ENCODE measurements around the gene CTNND2.

CTNND2 gene

DNA sequence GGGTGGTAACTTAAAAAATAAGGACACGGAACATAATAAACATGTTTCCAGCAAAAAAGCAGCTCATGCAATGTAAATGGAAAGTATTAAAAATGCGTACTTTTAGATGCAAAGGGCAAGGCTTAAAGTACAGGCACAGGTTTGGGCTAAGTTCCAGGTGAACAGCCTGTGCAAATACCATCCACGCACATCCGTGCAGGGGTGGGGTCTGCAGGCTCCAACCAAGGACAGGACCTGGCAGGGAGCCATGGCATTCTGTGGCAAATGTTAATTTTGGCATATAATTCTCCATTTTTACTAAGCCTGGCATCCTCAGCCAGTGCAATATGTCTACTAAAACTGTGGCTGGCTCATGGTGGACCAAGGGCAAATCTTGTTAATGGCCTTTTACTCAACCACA is 777.4 kb downstream of the CTNND2 start:
- H3K4me3 ChIP-seq (ENCODE audit: low read length): no peak overlapping the region
- no peak for DNase-seq (ENCODE audit: low read depth)
- TF ChIP-seq, protein P1, sequence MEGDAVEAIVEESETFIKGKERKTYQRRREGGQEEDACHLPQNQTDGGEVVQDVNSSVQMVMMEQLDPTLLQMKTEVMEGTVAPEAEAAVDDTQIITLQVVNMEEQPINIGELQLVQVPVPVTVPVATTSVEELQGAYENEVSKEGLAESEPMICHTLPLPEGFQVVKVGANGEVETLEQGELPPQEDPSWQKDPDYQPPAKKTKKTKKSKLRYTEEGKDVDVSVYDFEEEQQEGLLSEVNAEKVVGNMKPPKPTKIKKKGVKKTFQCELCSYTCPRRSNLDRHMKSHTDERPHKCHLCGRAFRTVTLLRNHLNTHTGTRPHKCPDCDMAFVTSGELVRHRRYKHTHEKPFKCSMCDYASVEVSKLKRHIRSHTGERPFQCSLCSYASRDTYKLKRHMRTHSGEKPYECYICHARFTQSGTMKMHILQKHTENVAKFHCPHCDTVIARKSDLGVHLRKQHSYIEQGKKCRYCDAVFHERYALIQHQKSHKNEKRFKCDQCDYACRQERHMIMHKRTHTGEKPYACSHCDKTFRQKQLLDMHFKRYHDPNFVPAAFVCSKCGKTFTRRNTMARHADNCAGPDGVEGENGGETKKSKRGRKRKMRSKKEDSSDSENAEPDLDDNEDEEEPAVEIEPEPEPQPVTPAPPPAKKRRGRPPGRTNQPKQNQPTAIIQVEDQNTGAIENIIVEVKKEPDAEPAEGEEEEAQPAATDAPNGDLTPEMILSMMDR (conservative IDR thresholded peaks at IDR 0.05; ENCODE audit: low read depth, low read length): no peak

DNA sequence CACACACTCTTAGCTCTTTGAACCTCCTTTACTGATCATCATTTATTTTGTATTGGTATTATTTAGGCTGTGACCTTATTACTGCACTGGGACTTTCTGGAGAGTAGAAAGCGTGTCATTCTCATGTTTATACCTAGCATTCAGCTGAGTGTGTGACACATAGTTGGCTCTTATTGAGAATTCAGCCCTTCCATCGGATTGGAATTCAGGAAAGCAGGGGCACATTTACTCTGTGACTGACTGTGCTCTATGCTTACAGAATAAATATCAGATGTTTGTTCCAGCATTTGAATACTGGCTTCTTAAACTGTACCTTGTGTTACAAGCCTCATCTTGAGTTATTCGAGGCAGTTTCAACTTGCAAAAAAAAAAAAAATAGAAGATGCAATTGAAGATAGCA is 782.4 kb downstream of the CTNND2 start:
- TF ChIP-seq, protein P1 (conservative IDR thresholded peaks at IDR 0.05; ENCODE audit: low read depth, low read length): no peak
- DNase-seq (ENCODE audit: low read depth): no peak
- H3K4me3 ChIP-seq (ENCODE audit: low read length): no peak overlapping the region

DNA sequence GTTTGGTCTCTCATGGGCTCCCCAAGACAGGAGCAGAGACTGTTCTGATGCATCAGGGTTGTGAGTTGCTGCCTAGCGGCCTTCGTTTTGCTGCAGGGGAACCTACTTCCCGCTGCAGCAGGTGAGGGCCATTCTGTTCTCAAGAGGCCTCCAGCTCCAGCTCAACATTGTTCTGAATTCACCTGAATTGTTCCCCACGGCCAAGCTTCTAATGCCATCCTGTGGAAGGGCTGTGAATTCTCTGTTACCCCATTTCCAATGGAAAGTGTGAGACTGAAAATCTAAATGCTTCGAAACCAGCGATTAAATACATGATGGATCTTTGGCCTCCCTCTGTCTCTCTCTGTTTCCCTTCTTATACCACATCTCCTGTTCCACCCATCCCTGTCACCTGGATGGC is 794.1 kb downstream of the CTNND2 start:
- no peak for DNase-seq (ENCODE audit: low read depth)
- TF ChIP-seq, protein P1 (conservative IDR thresholded peaks at IDR 0.05; ENCODE audit: low read depth, low read length): no peak
- no peak overlapping the region for H3K4me3 ChIP-seq (ENCODE audit: low read length)

DNA sequence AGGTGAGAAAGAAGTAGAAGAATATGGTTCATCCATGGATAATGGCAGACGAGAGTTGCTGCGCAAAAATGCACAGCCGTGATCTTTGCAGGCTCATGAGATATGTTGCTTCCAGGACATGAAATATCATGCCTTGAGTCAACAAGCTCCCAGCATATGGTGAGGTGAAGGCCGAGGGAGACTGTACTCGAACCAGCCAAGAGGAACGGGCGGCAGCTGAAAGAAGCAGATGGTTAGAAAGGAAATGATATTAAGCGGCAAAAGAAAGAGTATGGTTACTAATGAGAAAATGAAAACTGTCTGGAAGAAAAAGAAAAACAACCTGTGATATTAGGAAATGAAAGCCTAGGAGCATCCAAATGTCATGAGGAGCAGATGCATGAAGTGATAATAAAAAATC is 798.5 kb downstream of the CTNND2 start:
- TF ChIP-seq, protein P1 (conservative IDR thresholded peaks at IDR 0.05; ENCODE audit: low read depth, low read length): no peak
- DNase-seq (ENCODE audit: low read depth): no peak
- no peak overlapping the region for H3K4me3 ChIP-seq (ENCODE audit: low read length)

DNA sequence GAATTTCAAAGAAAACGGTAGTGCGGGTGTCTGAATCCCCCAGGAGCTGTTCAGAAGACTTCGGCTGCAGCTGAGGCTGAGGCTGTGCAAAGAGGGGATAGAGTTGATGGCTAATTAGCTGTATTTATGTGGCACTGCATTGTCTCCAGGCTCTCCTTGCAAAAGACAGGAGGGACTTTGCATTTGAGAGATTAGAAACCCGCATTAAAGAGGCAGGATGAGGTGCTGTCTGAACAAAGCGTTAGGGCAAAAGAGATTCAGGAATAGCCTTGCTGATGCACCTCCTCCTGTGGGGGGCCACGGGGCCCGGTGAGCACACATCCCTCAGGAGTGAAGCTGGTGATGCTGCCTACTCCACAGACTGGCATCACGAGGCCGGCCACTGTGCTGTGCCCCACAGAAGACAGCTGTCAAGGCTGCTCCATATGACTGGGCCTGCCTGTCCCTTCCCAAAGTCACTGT is 799.6 kb downstream of the CTNND2 start:
- H3K4me3 ChIP-seq (ENCODE audit: low read length): no peak overlapping the region
- TF ChIP-seq, protein P1 (conservative IDR thresholded peaks at IDR 0.05; ENCODE audit: low read depth, low read length): no peak

DNA sequence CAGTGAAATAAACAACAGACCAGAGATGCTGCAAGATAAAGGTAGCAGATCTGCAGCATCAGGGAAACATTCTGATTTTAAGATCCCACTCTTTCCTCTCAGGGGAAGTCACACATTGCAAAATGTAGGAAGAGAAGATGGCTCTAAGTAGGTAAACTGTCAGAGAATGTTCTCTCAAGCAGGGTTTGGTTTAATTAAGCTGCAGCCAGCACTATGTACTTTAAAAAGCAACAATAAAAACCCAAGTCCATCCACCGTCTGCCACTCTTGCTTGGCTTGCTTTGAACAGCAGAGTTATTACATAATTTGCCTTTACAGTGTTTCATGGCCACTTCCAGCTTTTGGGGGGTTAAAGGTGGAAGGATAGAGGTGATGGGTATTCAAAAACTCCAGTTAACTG is 800.0 kb downstream of the CTNND2 start:
- TF ChIP-seq, protein P1 (conservative IDR thresholded peaks at IDR 0.05; ENCODE audit: low read depth, low read length): no peak
- no peak for DNase-seq (ENCODE audit: low read depth)
- no peak overlapping the region for H3K4me3 ChIP-seq (ENCODE audit: low read length)

More for the DNA sequence above, 799.6 kb downstream of the CTNND2 start:
- DNase-seq (ENCODE audit: low read depth): no peak

DNA sequence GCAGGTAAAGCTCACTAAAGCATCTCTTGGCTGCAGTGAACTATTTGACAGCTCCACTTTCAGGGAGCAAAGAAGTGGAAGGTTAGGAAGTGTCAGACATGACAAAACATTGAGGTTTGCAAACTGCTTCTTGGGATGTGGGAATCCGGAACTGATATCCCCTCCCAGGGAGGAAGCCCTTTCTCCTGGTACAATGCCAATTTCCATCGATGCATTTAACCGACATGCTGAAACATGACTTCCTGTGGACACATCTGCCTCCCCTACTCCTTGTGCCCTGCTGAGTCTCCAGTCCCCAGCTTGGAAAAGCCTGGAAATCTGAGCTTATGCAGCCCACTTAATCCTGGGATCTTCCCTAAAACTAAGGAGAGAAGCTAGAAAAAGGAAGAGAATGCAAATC is 820.1 kb downstream of the CTNND2 start:
- TF ChIP-seq, protein P1 (conservative IDR thresholded peaks at IDR 0.05; ENCODE audit: low read depth, low read length): no peak

More for the DNA sequence above, 820.1 kb downstream of the CTNND2 start:
- H3K4me3 ChIP-seq (ENCODE audit: low read length): no peak overlapping the region
- no peak for DNase-seq (ENCODE audit: low read depth)

Data from retinal pigment epithelial cell (primary cell).